Muscle of arm (tissue), 14 donors: ENCODE results near the gene S100A4. TPM values are rescaled to one million over a fixed set of nuclear protein-coding genes. Genes with fewer than 3 reads are reported as not detected.
"Not testable (repeated sequence)": the region's sequence is repeated elsewhere in the genome, so short reads cannot be mapped to it uniquely, and the experiment has no call there.

Experiments used
- DNase-seq: peaks from one replicate; pipeline ENCODE4 v3.0.0-alpha.2; 2013
- long read RNA-seq, 11 donors: transcript quantifications; one replicate each; lab custom pipeline, GENCODE V29; 2026
- polyA plus RNA-seq, 12 donors: library from polyadenylated mRNA; unstranded; fragments of 120-200 nt; gene quantifications; one replicate each; pipeline ENCODE4 v1.2.1, GENCODE V29; 2013; ENCODE audit not compliant: insufficient read length in 12 of 12

The S100A4 gene
- polyA plus RNA-seq, result 100 to 1,000 TPM in 11 of 12 donors, not detected in 1; 113 to 274 (median 192) TPM
- long read RNA-seq, donor 1, transcript S100A4-204 (3 exons, 600 nt), result major isoform, 15 of 25 reads
- long read RNA-seq, donor 1, partial matches to known transcripts, result 7 of 25 reads
- long read RNA-seq, donor 1, other reads (novel, unspliced or antisense), result 0 of 25 reads
- long read RNA-seq, donor 2, transcript S100A4-201 (4 exons, 566 nt), result minor isoform, 12 of 232 reads
- long read RNA-seq, donor 2, transcript S100A4-206 (2 exons, 755 nt), result minor isoform, 25 of 232 reads
- long read RNA-seq, donor 2, transcript S100A4-204 (3 exons, 600 nt), result major isoform, 181 of 232 reads
- long read RNA-seq, donor 2, partial matches to known transcripts, result 5 of 232 reads
- long read RNA-seq, donor 2, other reads (novel, unspliced or antisense), result 5 of 232 reads
- long read RNA-seq, donor 3, transcript S100A4-206 (2 exons, 755 nt), result minor isoform, 17 of 146 reads
- long read RNA-seq, donor 3, transcript S100A4-204 (3 exons, 600 nt), result major isoform, 98 of 146 reads
- long read RNA-seq, donor 3, partial matches to known transcripts, result 22 of 146 reads
- long read RNA-seq, donor 3, other reads (novel, unspliced or antisense), result 5 of 146 reads
- long read RNA-seq, donor 4, transcript S100A4-206 (2 exons, 755 nt), result minor isoform, 10 of 82 reads
- long read RNA-seq, donor 4, transcript S100A4-204 (3 exons, 600 nt), result major isoform, 66 of 82 reads
- long read RNA-seq, donor 4, partial matches to known transcripts, result 0 of 82 reads
- long read RNA-seq, donor 4, other reads (novel, unspliced or antisense), result 0 of 82 reads
- long read RNA-seq, donor 5, transcript S100A4-204 (3 exons, 600 nt), result major isoform, 146 of 178 reads
- long read RNA-seq, donor 5, transcript S100A4-206 (2 exons, 755 nt), result minor isoform, 9 of 178 reads
- long read RNA-seq, donor 5, transcript S100A4-201 (4 exons, 566 nt), result minor isoform, 7 of 178 reads
- long read RNA-seq, donor 5, partial matches to known transcripts, result 5 of 178 reads
- long read RNA-seq, donor 5, other reads (novel, unspliced or antisense), result 6 of 178 reads
- long read RNA-seq, donor 6, transcript S100A4-204 (3 exons, 600 nt), result major isoform, 98 of 133 reads
- long read RNA-seq, donor 6, transcript S100A4-206 (2 exons, 755 nt), result minor isoform, 23 of 133 reads
- long read RNA-seq, donor 6, partial matches to known transcripts, result 5 of 133 reads
- long read RNA-seq, donor 6, other reads (novel, unspliced or antisense), result 0 of 133 reads
- long read RNA-seq, donor 7, transcript S100A4-206 (2 exons, 755 nt), result minor isoform, 17 of 136 reads
- long read RNA-seq, donor 7, transcript S100A4-204 (3 exons, 600 nt), result major isoform, 103 of 136 reads
- long read RNA-seq, donor 7, partial matches to known transcripts, result 6 of 136 reads
- long read RNA-seq, donor 7, other reads (novel, unspliced or antisense), result 5 of 136 reads
- long read RNA-seq, donor 8, transcript S100A4-201 (4 exons, 566 nt), result minor isoform, 7 of 201 reads
- long read RNA-seq, donor 8, transcript S100A4-204 (3 exons, 600 nt), result major isoform, 163 of 201 reads
- long read RNA-seq, donor 8, transcript S100A4-206 (2 exons, 755 nt), result minor isoform, 19 of 201 reads
- long read RNA-seq, donor 8, partial matches to known transcripts, result 8 of 201 reads
- long read RNA-seq, donor 8, other reads (novel, unspliced or antisense), result 0 of 201 reads
- long read RNA-seq, donor 9, transcript S100A4-204 (3 exons, 600 nt), result major isoform, 130 of 187 reads
- long read RNA-seq, donor 9, transcript S100A4-206 (2 exons, 755 nt), result minor isoform, 22 of 187 reads
- long read RNA-seq, donor 9, transcript S100A4-201 (4 exons, 566 nt), result minor isoform, 12 of 187 reads
- long read RNA-seq, donor 9, partial matches to known transcripts, result 10 of 187 reads
- long read RNA-seq, donor 9, other reads (novel, unspliced or antisense), result 11 of 187 reads
- long read RNA-seq, donor 10, transcript S100A4-206 (2 exons, 755 nt), result minor isoform, 16 of 158 reads
- long read RNA-seq, donor 10, transcript S100A4-204 (3 exons, 600 nt), result major isoform, 120 of 158 reads
- long read RNA-seq, donor 10, transcript S100A4-201 (4 exons, 566 nt), result minor isoform, 5 of 158 reads
- long read RNA-seq, donor 10, partial matches to known transcripts, result 14 of 158 reads
- long read RNA-seq, donor 10, other reads (novel, unspliced or antisense), result 0 of 158 reads
- long read RNA-seq, donor 11, transcript S100A4-205 (3 exons, 537 nt), result minor isoform, 5 of 338 reads
- long read RNA-seq, donor 11, transcript S100A4-201 (4 exons, 566 nt), result minor isoform, 13 of 338 reads
- long read RNA-seq, donor 11, transcript S100A4-204 (3 exons, 600 nt), result major isoform, 273 of 338 reads
- long read RNA-seq, donor 11, transcript S100A4-206 (2 exons, 755 nt), result minor isoform, 31 of 338 reads
- long read RNA-seq, donor 11, partial matches to known transcripts, result 8 of 338 reads
- long read RNA-seq, donor 11, other reads (novel, unspliced or antisense), result 5 of 338 reads

- peak; percentile 92 for DNase-seq
These were observed at the start of gene S100A4 for GRCh38 chr1:153545067-153546055. S100A4 (minus strand) TSS chr1:153545806; CDS start chr1:153544794, 1,012 bp downstream.

GRCh38 chr1:153592748-153593147, 47.1 kb upstream of the S100A4 start:
- DNase-seq, result no peak

GRCh38 chr1:153588482-153588881, 42.9 kb upstream of the S100A4 start:
- DNase-seq, result no peak

GRCh38 chr1:153588033-153588432, 42.4 kb upstream of the S100A4 start:
- not testable (repeated sequence) for DNase-seq

- DNase-seq, result no peak
These were observed 41.7 kb upstream of the S100A4 start for GRCh38 chr1:153587314-153587713.

- DNase-seq, result no peak
These were observed 40.7 kb upstream of the S100A4 start for GRCh38 chr1:153586347-153586746.

- DNase-seq, result no peak
These were observed 39.4 kb upstream of the S100A4 start for GRCh38 chr1:153585006-153585405.

GRCh38 chr1:153583976-153584375, 38.4 kb upstream of the S100A4 start:
- no peak for DNase-seq

- not testable (repeated sequence) for DNase-seq
These were observed 37.9 kb upstream of the S100A4 start for GRCh38 chr1:153583514-153583913.

- not testable (repeated sequence) for DNase-seq
These were observed 37.2 kb upstream of the S100A4 start for GRCh38 chr1:153582836-153583235.

- DNase-seq, result no peak
These were observed 33.3 kb upstream of the S100A4 start for GRCh38 chr1:153578936-153579335.

- DNase-seq, result no peak
These were observed 32.9 kb upstream of the S100A4 start for GRCh38 chr1:153578490-153578889.

GRCh38 chr1:153577624-153578051, 32.0 kb upstream of the S100A4 start:
- no peak for DNase-seq

GRCh38 chr1:153577138-153577537, 31.5 kb upstream of the S100A4 start:
- DNase-seq, result no peak

GRCh38 chr1:153575497-153575896, 29.9 kb upstream of the S100A4 start:
- DNase-seq, result not testable (repeated sequence)

GRCh38 chr1:153575081-153575491, 29.5 kb upstream of the S100A4 start:
- DNase-seq, result not testable (repeated sequence)

GRCh38 chr1:153573351-153573750, 27.7 kb upstream of the S100A4 start:
- no peak for DNase-seq

- DNase-seq, result peak; percentile 47
These were observed 27.0 kb upstream of the S100A4 start for GRCh38 chr1:153572569-153573015.
